ENCODE data around the gene HDLBP.
A peak's percentile ranks its signal among the peaks of the same experiment; 100 is the strongest.

HDLBP gene

DNA sequence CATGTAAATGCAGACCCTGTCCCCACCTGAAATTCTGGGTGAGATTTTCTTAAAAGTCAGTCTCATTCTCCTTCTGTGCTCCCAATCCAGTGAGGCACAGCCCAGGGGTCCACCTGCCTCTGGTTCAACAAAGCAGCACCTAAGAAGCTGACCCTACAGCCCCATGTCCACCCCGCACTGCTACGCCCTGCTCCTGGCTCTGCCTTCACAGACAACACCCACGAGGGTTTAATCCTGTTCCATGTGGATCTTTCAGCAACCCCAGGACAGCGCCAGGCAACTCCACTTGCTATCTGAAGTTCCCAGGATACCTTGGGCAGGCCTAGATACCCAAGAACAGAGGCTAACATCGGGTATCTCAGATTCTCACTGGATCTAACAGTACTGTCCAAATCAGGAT is 44.9 kb downstream of the HDLBP start:
- H3K4me3 ChIP-seq (replicated peaks; ENCODE audit: low read depth, low read length) = peak overlapping the region; percentile 87
- TF ChIP-seq, protein P1, sequence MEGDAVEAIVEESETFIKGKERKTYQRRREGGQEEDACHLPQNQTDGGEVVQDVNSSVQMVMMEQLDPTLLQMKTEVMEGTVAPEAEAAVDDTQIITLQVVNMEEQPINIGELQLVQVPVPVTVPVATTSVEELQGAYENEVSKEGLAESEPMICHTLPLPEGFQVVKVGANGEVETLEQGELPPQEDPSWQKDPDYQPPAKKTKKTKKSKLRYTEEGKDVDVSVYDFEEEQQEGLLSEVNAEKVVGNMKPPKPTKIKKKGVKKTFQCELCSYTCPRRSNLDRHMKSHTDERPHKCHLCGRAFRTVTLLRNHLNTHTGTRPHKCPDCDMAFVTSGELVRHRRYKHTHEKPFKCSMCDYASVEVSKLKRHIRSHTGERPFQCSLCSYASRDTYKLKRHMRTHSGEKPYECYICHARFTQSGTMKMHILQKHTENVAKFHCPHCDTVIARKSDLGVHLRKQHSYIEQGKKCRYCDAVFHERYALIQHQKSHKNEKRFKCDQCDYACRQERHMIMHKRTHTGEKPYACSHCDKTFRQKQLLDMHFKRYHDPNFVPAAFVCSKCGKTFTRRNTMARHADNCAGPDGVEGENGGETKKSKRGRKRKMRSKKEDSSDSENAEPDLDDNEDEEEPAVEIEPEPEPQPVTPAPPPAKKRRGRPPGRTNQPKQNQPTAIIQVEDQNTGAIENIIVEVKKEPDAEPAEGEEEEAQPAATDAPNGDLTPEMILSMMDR (IDR thresholded peaks at IDR 0.05; ENCODE audit: low read length, missing control alignments) = no peak
- no peak for DNase-seq (ENCODE audit: low read depth)

DNA sequence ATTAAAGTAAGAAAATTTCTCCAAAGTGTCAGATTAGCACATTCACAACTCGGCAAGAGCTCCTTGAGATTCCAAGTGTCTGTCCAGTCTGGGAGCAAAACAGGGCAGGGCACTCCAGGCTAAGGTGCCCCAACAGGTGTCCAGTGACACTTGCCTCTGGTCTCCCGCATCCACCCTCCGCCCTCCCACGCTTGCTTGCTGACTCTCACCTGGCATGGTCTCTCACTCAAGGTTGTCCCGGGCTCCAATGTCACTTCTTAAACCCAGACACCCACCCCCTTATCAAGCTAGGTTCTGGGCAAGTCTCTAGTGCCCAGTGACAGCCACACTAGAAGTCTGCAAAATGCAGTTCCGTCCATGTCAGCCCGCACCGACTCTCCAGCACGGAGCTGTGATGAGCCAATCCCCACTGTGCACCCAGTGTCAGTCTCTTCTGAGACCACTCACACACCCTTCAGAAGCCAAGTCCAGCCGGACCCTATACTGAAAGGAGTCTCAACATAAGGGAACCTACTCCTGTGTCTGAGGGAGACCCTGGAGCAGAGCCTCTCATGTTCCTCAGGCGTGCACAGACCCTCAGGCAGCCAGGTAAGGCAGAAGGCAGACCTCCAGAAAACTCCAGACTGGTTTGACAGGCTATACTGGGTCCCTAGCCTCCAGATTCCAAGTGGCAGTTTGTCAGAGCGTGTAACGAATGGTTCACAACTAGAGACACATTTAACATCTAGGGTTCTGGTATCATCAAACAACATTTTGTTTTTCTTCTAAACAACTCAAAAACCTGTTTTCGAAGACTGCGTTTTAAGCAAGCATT is 45.6 kb downstream of the HDLBP start:
- H3K4me3 ChIP-seq (replicated peaks; ENCODE audit: low read depth, low read length) = peak overlapping the region; percentile 87
- no peak for DNase-seq (ENCODE audit: low read depth)
- TF ChIP-seq, protein P1 (IDR thresholded peaks at IDR 0.05; ENCODE audit: low read length, missing control alignments) = no peak

DNA sequence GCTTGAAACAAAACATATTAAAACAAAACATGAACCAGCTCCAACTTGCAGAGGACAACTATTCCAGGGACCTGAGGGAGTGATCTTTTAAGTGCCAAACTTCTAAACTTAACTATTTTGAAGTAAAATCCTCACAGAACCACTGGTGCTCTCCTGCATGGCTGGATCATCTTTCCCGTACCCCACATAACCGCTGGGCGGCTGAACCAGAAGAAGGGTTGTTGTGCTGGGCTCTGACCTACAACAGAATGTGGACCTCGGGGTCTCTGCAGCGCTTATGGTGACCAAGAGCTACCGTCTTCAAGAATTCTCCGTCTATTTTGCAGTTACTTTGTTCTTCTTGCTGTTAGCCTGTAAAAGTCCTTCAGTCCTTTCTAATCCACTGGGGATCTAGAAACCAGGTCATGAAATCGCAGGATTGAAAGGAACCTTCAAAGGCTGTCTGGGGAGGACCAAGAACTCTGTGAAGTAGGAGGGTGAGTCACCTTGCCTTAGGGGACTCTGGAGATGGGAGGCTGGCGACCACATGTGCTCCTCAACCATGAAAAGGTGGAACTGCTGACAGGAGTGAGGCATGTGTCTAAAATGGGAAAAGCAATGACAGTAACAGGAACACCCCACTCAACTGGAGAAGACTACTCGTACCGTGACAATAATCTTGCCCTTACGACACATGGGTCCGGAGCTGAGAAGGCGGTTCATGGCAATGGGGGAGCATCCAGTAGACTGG is 46.6 kb downstream of the HDLBP start:
- no peak for DNase-seq (ENCODE audit: low read depth)
- TF ChIP-seq, protein P1 (IDR thresholded peaks at IDR 0.05; ENCODE audit: low read length, missing control alignments) = no peak
- no peak overlapping the region for H3K4me3 ChIP-seq (replicated peaks; ENCODE audit: low read depth, low read length)

DNA sequence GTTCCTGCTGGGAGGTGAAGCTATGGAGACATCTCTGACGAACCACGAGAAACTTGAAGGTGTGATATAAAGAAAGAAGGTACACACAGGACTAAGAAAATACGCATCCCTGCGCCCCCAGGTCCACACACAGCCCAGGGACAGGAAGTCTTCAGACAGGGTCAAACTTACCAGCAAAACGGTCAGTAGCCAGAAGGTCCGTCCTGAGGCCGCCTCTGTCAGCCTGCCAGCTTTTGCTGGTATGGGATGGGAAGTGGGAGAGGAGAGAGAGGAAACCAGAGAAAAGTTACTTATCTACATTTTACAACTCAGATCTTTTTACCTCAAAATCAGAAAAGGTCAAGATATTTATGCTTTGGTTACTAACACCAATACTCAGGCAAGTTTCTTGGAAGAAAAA is 47.2 kb downstream of the HDLBP start:
- TF ChIP-seq, protein P1 (IDR thresholded peaks at IDR 0.05; ENCODE audit: low read length, missing control alignments) = no peak
- H3K4me3 ChIP-seq (replicated peaks; ENCODE audit: low read depth, low read length) = no peak overlapping the region
- DNase-seq (ENCODE audit: low read depth) = peak; percentile 18

DNA sequence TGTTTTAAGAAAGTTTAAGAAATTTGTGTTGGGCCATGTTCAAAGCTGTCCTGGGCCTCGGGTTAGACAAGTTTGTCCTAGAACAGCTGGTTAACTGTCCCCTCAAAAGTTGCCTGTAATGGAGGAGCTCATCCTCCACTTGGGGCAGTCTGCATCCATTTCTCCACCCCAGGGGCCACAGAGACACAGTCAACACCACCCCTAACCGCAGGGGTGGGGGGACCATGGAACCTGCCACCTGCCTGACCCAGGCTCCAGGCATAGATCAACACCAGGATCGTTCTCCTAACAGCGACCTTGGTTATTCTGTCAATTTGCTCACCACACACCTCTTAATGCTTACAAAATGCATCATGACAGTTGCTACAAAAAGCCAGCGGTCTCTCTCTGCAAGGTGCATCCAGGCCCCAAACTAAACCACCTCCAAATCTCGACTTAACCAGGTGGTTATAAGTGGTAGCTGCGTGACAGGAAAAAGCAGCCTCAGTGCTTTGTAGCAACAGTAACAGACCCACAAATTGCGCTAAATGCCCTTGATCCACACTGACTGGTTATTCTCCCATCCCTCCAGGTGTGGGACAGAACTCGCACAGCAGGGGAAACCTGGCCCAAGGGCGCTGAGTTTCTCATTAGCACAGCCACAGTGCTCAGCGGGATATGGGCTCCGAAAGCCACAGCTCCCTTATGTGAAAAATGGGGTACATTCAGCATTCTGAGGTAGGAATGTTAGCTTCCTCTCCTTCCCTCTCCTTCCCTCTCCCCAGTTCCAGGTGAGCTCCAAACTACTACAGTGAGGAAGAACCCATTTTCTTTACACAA is 48.0 kb downstream of the HDLBP start:
- TF ChIP-seq, protein P1 (IDR thresholded peaks at IDR 0.05; ENCODE audit: low read length, missing control alignments) = no peak
- DNase-seq (ENCODE audit: low read depth) = no peak
- H3K4me3 ChIP-seq (replicated peaks; ENCODE audit: low read depth, low read length) = no peak overlapping the region

DNA sequence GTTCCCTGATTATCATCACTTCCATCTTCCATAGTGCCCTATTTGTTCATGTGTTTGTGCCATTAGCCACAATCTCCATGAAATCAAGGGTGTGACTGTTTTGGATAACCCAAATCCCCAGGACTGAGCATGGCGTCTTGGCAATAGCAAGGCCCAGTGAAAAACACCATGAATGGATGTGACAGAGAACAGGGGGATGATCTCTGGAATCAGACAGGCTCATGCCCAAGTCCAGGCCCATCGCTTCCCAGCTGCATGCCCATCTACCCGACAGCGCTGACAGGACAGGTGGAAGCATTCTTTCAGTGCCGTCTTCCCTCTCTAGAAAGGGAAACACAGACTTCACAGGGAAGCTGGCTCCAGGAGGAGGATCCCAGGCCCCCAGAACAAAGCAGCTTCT is 50.0 kb downstream of the HDLBP start:
- no peak for DNase-seq (ENCODE audit: low read depth)
- TF ChIP-seq, protein P1 (IDR thresholded peaks at IDR 0.05; ENCODE audit: low read length, missing control alignments) = no peak
- no peak overlapping the region for H3K4me3 ChIP-seq (replicated peaks; ENCODE audit: low read depth, low read length)

All from fibroblast of pulmonary artery (primary cell).